HG03354 (cell line): ENCODE data around the gene SPPL2B.
"Not testable (repeated sequence)": the region's sequence is repeated elsewhere in the genome, so short reads cannot be mapped to it uniquely, and the experiment has no call there.

Experiments
- ATAC-seq: cut with Tn5 transposase; IDR thresholded peaks from one replicate; pipeline ENCODE4 v1.9.1; 2021; ENCODE audit warnings: mild to moderate bottlenecking; ENCODE audit not compliant: unreplicated experiment, poor library complexity, severe bottlenecking

Gene SPPL2B

GRCh38 chr19:2372076-2372612 lies 43.7 kb downstream of the SPPL2B start:
- no peak for ATAC-seq

GRCh38 chr19:2374808-2375207 lies 46.3 kb downstream of the SPPL2B start:
- ATAC-seq, result no peak

DNA sequence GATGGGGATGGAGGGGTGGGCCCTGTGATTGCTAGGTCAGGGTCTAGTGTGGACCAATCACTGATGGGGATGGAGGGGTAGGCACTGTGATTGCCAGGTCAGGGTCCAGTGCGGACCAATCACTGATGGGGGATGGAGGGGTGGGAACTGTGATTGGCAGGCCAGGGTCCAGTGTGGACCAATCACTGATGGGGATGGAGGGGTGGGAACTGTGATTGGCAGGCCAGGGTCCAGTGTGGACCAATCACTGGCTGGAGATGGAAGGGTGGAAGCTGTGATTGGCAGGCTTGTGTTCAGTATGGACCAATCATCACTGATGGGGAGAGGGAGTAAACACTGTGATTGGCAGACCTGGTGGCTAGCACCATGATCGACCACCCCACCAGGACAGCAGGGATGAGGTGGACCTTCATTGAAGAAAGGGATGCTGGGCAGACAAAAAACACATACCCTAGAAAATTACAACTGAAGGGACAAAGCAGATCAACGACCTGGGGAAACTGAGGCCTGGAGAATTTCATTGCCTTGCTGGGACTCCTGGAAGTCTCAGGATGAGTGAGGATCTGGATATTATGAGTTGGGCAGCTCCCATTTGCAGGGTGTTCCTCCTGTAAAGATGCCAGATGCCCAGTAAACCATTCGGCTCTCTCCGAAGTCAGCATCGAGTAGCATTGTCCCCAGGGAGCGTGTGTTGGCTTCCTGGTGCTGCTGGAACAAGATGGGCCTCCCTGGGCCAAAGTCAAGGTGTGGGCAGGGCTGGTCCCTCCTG lies 47.1 kb downstream of the SPPL2B start:
- no peak for ATAC-seq

DNA sequence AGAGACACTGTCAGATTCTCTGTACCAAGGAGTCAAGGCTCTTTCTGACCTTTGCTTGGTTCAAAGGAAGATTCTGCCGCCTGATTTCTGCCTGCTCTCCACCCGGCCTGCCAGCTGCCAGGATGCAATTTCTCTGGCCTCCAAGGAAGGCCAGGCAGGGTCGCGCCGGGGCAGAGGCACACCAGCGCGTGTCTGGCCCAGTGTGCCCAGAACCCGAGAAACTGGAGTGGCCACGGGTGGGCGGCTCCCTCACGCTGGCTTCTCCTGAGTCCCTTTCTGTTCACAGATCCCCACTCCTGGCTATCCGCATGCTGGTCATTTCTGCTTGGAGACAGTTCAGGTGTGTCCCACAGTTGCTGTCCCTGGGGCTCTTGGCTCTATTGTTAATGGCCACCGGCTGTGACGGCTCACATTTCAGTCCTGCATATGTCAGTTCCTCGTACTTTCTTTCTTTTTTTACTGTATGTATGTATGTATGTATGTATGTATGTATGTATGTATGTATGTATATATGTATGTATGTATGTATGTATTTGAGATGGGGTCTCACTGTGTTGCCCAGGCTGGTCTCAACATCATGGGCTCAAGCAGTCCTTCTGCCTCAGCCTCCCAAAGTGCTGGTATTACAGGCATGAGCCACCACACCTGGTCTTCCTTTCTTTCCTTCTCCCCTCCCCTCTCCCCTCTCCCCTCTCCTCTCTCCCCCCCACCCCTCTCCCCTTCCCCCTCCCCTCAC lies 48.5 kb downstream of the SPPL2B start:
- no peak for ATAC-seq

GRCh38 chr19:2380567-2380966 lies 52.1 kb downstream of the SPPL2B start:
- no peak for ATAC-seq

DNA sequence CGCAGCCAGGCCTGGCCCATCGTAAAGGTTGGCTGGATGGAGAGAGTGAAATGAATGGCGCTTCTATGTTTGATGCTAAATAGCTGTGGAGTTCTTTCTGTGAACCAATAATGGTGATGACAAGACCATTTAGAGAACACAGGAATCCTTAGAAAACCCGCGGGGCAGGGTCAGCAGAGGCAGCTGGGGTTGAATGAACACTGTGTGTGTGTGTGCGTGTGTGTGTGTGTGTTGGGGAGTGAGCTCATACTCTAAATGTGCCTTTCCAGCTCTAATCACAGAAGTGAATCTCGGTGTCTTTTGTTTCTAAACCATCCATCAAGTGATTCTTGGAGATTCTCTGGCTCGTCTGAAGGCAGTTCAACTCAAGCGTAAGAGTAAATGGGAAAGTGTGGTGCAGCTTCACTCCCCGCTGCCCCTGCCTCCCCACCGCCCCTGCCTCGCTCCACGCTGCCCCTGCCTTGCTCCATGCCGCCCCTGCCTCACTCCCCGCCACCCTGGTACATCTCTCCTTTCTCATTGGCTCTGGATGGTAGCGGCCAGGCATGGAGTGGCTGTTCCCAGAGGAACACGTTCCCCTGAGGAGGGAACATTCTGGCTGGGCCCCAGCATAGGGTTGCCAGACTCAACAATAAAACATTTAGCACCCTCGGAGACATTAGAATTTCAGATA lies 52.8 kb downstream of the SPPL2B start:
- ATAC-seq, result no peak

- no peak for ATAC-seq
These were observed 54.2 kb downstream of the SPPL2B start for GRCh38 chr19:2382530-2383222.

GRCh38 chr19:2385053-2385721 lies 56.7 kb downstream of the SPPL2B start:
- no peak for ATAC-seq

GRCh38 chr19:2387367-2388288 lies 59.1 kb downstream of the SPPL2B start:
- ATAC-seq, result no peak

- no peak for ATAC-seq
These were observed 61.1 kb downstream of the SPPL2B start for GRCh38 chr19:2389594-2389993.

- no peak for ATAC-seq
These were observed 62.7 kb downstream of the SPPL2B start for GRCh38 chr19:2391118-2391725.

GRCh38 chr19:2392366-2392765 lies 63.9 kb downstream of the SPPL2B start:
- no peak for ATAC-seq

GRCh38 chr19:2392899-2393298 lies 64.4 kb downstream of the SPPL2B start:
- ATAC-seq, result not testable (repeated sequence)

DNA sequence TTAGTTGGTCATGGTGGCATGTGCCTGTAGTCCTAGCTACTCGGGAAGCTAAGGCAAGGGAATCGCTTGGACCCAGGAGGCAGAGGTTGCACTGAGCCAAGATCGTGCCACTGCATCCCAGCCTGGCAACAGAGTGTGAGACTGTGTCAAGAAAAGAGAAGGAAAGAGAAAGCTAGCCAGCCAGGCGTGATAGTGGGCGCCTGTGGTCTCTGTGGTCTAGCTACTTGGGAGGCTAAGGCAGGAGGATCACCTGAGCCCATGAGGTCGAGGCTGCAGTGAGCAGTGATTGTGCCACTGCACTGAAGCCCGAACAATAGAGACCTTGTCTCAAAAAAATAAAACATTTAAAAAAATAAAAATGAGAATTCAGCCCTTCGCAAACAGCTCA lies 65.6 kb downstream of the SPPL2B start:
- ATAC-seq, result no peak

DNA sequence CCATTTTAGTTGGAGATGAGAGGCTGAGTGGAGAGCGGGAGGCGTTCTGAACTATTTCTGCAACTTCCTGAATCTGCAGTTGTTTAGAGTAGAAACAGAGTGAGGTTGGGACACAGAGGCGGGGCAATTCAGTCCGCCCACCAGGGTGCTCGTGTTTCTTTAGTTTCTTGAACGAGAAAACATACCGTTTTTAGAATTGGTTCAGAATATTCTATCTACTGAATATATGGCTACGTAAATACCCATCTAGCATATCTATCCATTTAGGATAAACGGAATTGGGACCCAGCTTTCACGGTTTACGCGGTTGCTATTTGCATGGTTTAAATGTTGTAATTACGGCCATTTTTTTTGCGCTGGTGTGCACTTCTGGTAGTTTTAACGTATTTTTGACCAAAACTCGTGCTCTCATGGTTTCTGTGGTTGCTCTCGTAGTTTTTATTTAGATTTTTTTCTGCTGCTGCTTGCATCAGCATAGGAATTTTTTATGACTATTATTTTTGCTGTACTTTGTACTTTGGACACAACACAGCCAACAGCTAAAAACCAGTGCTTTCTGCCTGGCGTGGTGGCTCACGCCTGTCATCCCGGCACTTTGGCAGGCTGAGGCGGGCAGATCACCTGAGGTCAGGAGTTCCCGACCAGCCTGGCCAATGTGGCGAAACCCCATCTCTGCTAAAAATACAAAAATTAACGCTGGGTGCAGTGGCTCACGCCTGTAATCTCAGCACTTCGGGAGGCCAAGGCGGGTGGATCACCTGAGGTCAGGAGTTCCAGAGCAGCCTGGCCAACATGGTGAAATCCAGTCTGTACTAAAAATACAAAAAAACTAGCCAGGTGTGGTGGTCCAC lies 66.2 kb downstream of the SPPL2B start:
- ATAC-seq, result no peak

DNA sequence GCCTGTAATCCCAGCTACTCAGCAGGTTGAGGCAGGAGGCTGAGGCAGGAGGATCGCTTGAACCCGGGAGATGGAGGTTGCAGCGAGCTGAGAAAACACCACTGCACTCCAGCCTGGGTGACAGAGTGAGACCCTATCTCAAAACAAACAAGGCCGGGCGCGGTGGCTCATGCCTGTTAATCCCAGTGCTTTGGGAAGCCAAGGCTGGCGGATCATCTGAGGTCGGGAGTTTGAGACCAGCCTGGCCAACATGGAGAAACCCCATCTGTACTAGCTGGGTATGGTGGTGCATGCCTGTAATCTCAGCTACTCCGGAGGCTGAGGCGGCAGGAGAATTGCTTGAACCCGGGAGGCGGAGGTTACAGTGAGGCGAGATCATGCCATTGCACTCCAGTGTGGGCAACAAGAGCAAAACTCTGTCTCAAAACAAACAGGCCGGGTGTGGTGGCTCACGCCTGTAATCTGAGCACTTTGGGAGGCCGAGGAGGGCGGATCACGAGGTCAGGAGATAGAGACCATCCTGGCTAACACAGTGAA lies 66.9 kb downstream of the SPPL2B start:
- ATAC-seq, result not testable (repeated sequence)

GRCh38 chr19:2397173-2397572 lies 68.7 kb downstream of the SPPL2B start:
- ATAC-seq, result not testable (repeated sequence)
